ENCODE measurements around the gene TINCR. TPM values are rescaled to one million over a fixed set of nuclear protein-coding genes. Genes with fewer than 3 reads are reported as not detected.

Gene TINCR
- total RNA-seq, 3 donors from 2014 or later (not counting 1 experiment from before 2014, with no cell fraction given): 1.6 to 2.2 (median 1.7) TPM

GRCh38 chr19:5560156-5560555 is 7.6 kb downstream of the TINCR start:
- ATAC-seq: no peak

GRCh38 chr19:5559804-5560133 is 8.0 kb downstream of the TINCR start:
- Histone ChIP-seq H3K4me3 (ENCODE audit: low read length) (no peak overlapping the region), H3K9me3 (ENCODE audit: control insufficient read depth, insufficient read depth, low read length) (peaks cover 12% of the 10 kb centered on the region), H3K36me3 (ENCODE audit: control insufficient read depth, insufficient read depth, low read length) (no peaks in the 10 kb centered on the region), H3K27ac (ENCODE audit: low read length) (no peak overlapping the region), H3K4me1 (ENCODE audit: control insufficient read depth, insufficient read depth, low read length) (no peaks in the 10 kb centered on the region), H3K27me3 (ENCODE audit: control insufficient read depth, insufficient read depth, low read length) (no peaks in the 10 kb centered on the region)
- Mint-ChIP-seq H3K4me3 (no peak overlapping the region), H3K27me3 (ENCODE audit: low read depth in 2 of 2) (peaks cover 8 to 17% of the 10 kb centered on the region in 2 donors), H3K36me3 (no peaks in the 10 kb centered on the region), H3K9me3 (peaks cover 0 to 2% of the 10 kb centered on the region in 2 donors), H3K4me1 (no peaks in the 10 kb centered on the region), H3K27ac (no peak overlapping the region)
- intact Hi-C loops (cut with micrococcal nuclease): no loop called here
- WGBS (ENCODE audit: insufficient coverage): 52% methylated on average over 3 of the region's 3 CpGs
- DNase-seq: no peak
- no peak for ATAC-seq
- TF ChIP-seq, protein P1, sequence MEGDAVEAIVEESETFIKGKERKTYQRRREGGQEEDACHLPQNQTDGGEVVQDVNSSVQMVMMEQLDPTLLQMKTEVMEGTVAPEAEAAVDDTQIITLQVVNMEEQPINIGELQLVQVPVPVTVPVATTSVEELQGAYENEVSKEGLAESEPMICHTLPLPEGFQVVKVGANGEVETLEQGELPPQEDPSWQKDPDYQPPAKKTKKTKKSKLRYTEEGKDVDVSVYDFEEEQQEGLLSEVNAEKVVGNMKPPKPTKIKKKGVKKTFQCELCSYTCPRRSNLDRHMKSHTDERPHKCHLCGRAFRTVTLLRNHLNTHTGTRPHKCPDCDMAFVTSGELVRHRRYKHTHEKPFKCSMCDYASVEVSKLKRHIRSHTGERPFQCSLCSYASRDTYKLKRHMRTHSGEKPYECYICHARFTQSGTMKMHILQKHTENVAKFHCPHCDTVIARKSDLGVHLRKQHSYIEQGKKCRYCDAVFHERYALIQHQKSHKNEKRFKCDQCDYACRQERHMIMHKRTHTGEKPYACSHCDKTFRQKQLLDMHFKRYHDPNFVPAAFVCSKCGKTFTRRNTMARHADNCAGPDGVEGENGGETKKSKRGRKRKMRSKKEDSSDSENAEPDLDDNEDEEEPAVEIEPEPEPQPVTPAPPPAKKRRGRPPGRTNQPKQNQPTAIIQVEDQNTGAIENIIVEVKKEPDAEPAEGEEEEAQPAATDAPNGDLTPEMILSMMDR (IDR thresholded peaks at IDR 0.05): no peak

More at GRCh38 chr19:5560156-5560555, 7.6 kb downstream of the TINCR start:
- no peak overlapping the region for H3K27ac Mint-ChIP-seq
- TF ChIP-seq, protein P1 (IDR thresholded peaks at IDR 0.05): no peak
- peaks cover 0 to 2% of the 10 kb centered on the region in 2 donors for H3K9me3 Mint-ChIP-seq
- DNase-seq: no peak
- Histone ChIP-seq H3K4me1 (ENCODE audit: control insufficient read depth, insufficient read depth, low read length) (no peaks in the 10 kb centered on the region), H3K9me3 (ENCODE audit: control insufficient read depth, insufficient read depth, low read length) (peaks cover 12% of the 10 kb centered on the region), H3K4me3 (ENCODE audit: low read length) (no peak overlapping the region), H3K36me3 (ENCODE audit: control insufficient read depth, insufficient read depth, low read length) (no peaks in the 10 kb centered on the region), H3K27me3 (ENCODE audit: control insufficient read depth, insufficient read depth, low read length) (no peaks in the 10 kb centered on the region), H3K27ac (ENCODE audit: low read length) (no peak overlapping the region)
- peaks cover 8 to 19% of the 10 kb centered on the region in 2 donors for H3K27me3 Mint-ChIP-seq (ENCODE audit: low read depth in 2 of 2)
- H3K36me3 Mint-ChIP-seq: no peaks in the 10 kb centered on the region
- H3K4me3 Mint-ChIP-seq: no peak overlapping the region
- WGBS (ENCODE audit: insufficient coverage): 71% methylated on average over 19 of the region's 19 CpGs
- intact Hi-C loops (cut with micrococcal nuclease): no loop called here
- H3K4me1 Mint-ChIP-seq: no peaks in the 10 kb centered on the region

DNA sequence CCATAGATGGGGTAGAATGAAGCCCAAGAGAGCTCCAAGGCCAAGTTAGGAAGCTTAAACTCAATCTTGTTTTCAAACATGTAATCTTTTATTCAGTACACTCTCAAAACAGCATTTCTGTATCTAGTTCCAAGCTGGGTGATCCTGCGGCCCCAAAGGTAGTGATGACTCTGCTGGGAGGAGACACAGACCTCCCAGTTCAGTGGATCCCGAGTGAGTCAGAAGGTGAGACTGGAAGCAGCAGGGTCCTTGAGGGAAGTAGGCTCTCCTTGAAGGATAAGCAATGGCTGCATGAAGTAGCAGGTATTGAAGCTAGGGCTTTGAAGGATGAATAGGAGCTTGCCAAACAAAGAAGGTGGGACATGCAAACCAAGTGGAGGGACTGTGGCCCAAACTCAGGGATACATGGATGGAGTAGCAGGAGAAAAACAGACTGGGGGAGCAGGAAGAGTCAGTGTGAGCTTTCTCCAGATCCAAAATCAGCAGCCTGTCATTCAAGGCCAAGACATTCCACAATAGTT is 9.6 kb downstream of the TINCR start:
- no peak for DNase-seq
- no peaks in the 10 kb centered on the region for H3K36me3 ChIP-seq (ENCODE audit: control insufficient read depth, insufficient read depth, low read length)
- H3K9me3 Mint-ChIP-seq: peaks cover 0 to 2% of the 10 kb centered on the region in 2 donors
- peaks cover 8 to 17% of the 10 kb centered on the region in 2 donors for H3K27me3 Mint-ChIP-seq (ENCODE audit: low read depth in 2 of 2)
- H3K27ac Mint-ChIP-seq: no peak overlapping the region
- 78% methylated on average over 2 of the region's 2 CpGs for WGBS (ENCODE audit: insufficient coverage)
- H3K27ac ChIP-seq (ENCODE audit: low read length): no peak overlapping the region
- H3K4me1 ChIP-seq (ENCODE audit: control insufficient read depth, insufficient read depth, low read length): no peaks in the 10 kb centered on the region
- intact Hi-C loops (cut with micrococcal nuclease): no loop called here
- H3K27me3 ChIP-seq (ENCODE audit: control insufficient read depth, insufficient read depth, low read length): no peaks in the 10 kb centered on the region
- no peak for ATAC-seq
- no peaks in the 10 kb centered on the region for H3K4me1 Mint-ChIP-seq
- H3K4me3 Mint-ChIP-seq: no peak overlapping the region
- H3K4me3 ChIP-seq (ENCODE audit: low read length): no peak overlapping the region
- H3K36me3 Mint-ChIP-seq: no peaks in the 10 kb centered on the region
- H3K9me3 ChIP-seq (ENCODE audit: control insufficient read depth, insufficient read depth, low read length): peaks cover 12% of the 10 kb centered on the region
- TF ChIP-seq, protein P1 (IDR thresholded peaks at IDR 0.05): no peak

DNA sequence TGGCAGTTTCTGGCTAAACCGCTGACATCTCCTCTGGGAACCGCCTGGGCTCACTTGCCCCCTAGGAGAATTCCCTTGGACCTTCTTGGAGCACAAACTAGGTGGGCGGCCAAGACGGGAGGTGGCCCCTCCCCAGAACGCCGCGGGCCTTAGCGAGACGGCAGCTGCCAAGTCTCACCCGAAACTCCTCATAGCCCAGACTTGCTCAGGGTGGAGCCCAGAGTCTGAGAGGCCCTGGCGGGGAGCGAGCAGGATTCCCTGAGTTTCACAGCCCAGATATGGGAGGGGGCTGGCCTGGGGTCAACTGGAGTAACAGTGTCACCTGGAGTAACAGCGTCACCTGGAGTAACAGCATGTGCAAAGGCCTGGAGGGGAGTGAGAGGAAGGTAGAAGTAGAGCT is 10.1 kb downstream of the TINCR start:
- DNase-seq (no peak), ATAC-seq (no peak)
- Mint-ChIP-seq H3K9me3 (peaks cover 0 to 2% of the 10 kb centered on the region in 2 donors), H3K27ac (no peak overlapping the region), H3K27me3 (ENCODE audit: low read depth in 2 of 2) (peaks cover 8 to 13% of the 10 kb centered on the region in 2 donors), H3K36me3 (no peaks in the 10 kb centered on the region), H3K4me1 (no peaks in the 10 kb centered on the region), H3K4me3 (no peak overlapping the region)
- TF ChIP-seq, protein P1 (IDR thresholded peaks at IDR 0.05): no peak
- 71% methylated on average over 13 of the region's 13 CpGs for WGBS (ENCODE audit: insufficient coverage)
- intact Hi-C loops (cut with micrococcal nuclease): no loop called here
- H3K27ac ChIP-seq (ENCODE audit: low read length): no peak overlapping the region
- H3K4me3 ChIP-seq (ENCODE audit: low read length): no peak overlapping the region
- no peaks in the 10 kb centered on the region for H3K4me1 ChIP-seq (ENCODE audit: control insufficient read depth, insufficient read depth, low read length)
- no peaks in the 10 kb centered on the region for H3K27me3 ChIP-seq (ENCODE audit: control insufficient read depth, insufficient read depth, low read length)
- peaks cover 12% of the 10 kb centered on the region for H3K9me3 ChIP-seq (ENCODE audit: control insufficient read depth, insufficient read depth, low read length)
- no peaks in the 10 kb centered on the region for H3K36me3 ChIP-seq (ENCODE audit: control insufficient read depth, insufficient read depth, low read length)
